Kidney tubule cell (primary cell): Measurements from ENCODE around the gene CC2D2B.
"Not testable (repeated sequence)": the region's sequence is repeated elsewhere in the genome, so short reads cannot be mapped to it uniquely, and the experiment has no call there.

Experiments
- DNase-seq: peaks from one replicate; pipeline ENCODE4 v3.0.0-alpha.2; 2018; ENCODE audit warnings: low spot score

CC2D2B gene

GRCh38 chr10:95908450-95908849, 675 bp downstream of the CC2D2B start:
- DNase-seq: no peak

- peak; percentile 47 for DNase-seq
These were observed 1.8 kb downstream of the CC2D2B start for GRCh38 chr10:95909561-95909960.

- not testable (repeated sequence) for DNase-seq
These were observed 8.3 kb downstream of the CC2D2B start for GRCh38 chr10:95916039-95916438.

- no peak for DNase-seq
These were observed 13.1 kb downstream of the CC2D2B start for GRCh38 chr10:95920798-95921426.

GRCh38 chr10:95925033-95925432, 17.3 kb downstream of the CC2D2B start:
- no peak for DNase-seq

GRCh38 chr10:95935429-95935828, 27.7 kb downstream of the CC2D2B start:
- no peak for DNase-seq

GRCh38 chr10:95941115-95941514, 33.3 kb downstream of the CC2D2B start:
- no peak for DNase-seq

GRCh38 chr10:95963202-95963990, 55.6 kb downstream of the CC2D2B start:
- no peak for DNase-seq

GRCh38 chr10:95963991-95964389, 56.2 kb downstream of the CC2D2B start:
- no peak for DNase-seq

GRCh38 chr10:95964756-95965155, 57.0 kb downstream of the CC2D2B start:
- DNase-seq: no peak

GRCh38 chr10:95976362-95977229, 68.8 kb downstream of the CC2D2B start:
- peak; percentile 9 for DNase-seq

GRCh38 chr10:95982200-95982599, 74.4 kb downstream of the CC2D2B start:
- no peak for DNase-seq

- no peak for DNase-seq
These were observed 80.1 kb downstream of the CC2D2B start for GRCh38 chr10:95987685-95988426.

- no peak for DNase-seq
These were observed 80.9 kb downstream of the CC2D2B start for GRCh38 chr10:95988702-95989101.

- DNase-seq: not testable (repeated sequence)
These were observed 86.6 kb downstream of the CC2D2B start for GRCh38 chr10:95994376-95994775.

- DNase-seq: no peak
These were observed 90.5 kb downstream of the CC2D2B start for GRCh38 chr10:95998255-95998784.

- no peak for DNase-seq
These were observed 106.2 kb downstream of the CC2D2B start for GRCh38 chr10:96013956-96014355.

GRCh38 chr10:96014473-96015102, 106.8 kb downstream of the CC2D2B start:
- no peak for DNase-seq

- DNase-seq: peak; percentile 74
These were observed 109.5 kb downstream of the CC2D2B start for GRCh38 chr10:96017191-96017687.

- DNase-seq: no peak
These were observed 113.6 kb downstream of the CC2D2B start for GRCh38 chr10:96021332-96021731.

GRCh38 chr10:96022739-96023138, 115.0 kb downstream of the CC2D2B start:
- DNase-seq: no peak
